OCI-LY3 (cell line): ENCODE results near the gene RTN4RL1.

Experiments
- EZH2phosphoT487 ChIP-seq: fragments of 200-600 bp; shearing (Covaris generic); IDR thresholded peaks from 2 replicates; pipeline ENCODE4 v1.6.1; 2018; ENCODE audit warnings: antibody characterized with exemption, mixed run types, low read depth
- TF ChIP-seq, protein P1 (sequence below): fragments of 200-600, 300-600 bp; sonication (generic); IDR thresholded peaks from 2 replicates; pipeline ENCODE4 v1.5.1; 2014; ENCODE audit warnings: antibody characterized with exemption, low read length, low read depth

- TF ChIP-seq, protein P1, sequence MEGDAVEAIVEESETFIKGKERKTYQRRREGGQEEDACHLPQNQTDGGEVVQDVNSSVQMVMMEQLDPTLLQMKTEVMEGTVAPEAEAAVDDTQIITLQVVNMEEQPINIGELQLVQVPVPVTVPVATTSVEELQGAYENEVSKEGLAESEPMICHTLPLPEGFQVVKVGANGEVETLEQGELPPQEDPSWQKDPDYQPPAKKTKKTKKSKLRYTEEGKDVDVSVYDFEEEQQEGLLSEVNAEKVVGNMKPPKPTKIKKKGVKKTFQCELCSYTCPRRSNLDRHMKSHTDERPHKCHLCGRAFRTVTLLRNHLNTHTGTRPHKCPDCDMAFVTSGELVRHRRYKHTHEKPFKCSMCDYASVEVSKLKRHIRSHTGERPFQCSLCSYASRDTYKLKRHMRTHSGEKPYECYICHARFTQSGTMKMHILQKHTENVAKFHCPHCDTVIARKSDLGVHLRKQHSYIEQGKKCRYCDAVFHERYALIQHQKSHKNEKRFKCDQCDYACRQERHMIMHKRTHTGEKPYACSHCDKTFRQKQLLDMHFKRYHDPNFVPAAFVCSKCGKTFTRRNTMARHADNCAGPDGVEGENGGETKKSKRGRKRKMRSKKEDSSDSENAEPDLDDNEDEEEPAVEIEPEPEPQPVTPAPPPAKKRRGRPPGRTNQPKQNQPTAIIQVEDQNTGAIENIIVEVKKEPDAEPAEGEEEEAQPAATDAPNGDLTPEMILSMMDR, result no peak
- no peak for TF ChIP-seq EZH2phosphoT487
Measured at GRCh38 chr17:1970843-1971384, 54.2 kb downstream of the RTN4RL1 start.
